HepG2 (cell line): ENCODE results near the gene LRRTM3.

Experiments
- CEBPB ChIP-seq: IDR thresholded peaks from 2 replicates; pipeline ENCODE4 v1.6.1; 2011; ENCODE audit warnings: low read depth, low read length, improper control_type of control experiment, borderline replicate concordance
- ERF ChIP-seq: IDR thresholded peaks from 2 replicates; pipeline ENCODE4 v1.6.1; 2018; ENCODE audit warnings: missing biosample characterization, missing genetic modification reagents
- EZH2 ChIP-seq: conservative IDR thresholded peaks from 2 replicates; pipeline ENCODE4 v1.6.1; 2012; ENCODE audit warnings: mild to moderate bottlenecking, low read depth, low read length, moderate library complexity
- MAZ ChIP-seq, 2 experiments: sonication (generic) in 1 of 2; formaldehyde crosslinking in 1 of 2; IDR thresholded peaks; 2 replicates each; pipeline versions ENCODE4 v1.5.0 to v1.6.1; 2012 to 2020; ENCODE audit warnings: low read depth in 2 of 2, mild to moderate bottlenecking in 2 of 2, borderline replicate concordance in 1 of 2, improper control_type of control experiment in 1 of 2, low read length in 1 of 2, missing genetic modification reagents in 1 of 2, moderate library complexity in 1 of 2
- PHF8 ChIP-seq: sonication (generic); formaldehyde crosslinking; IDR thresholded peaks from 2 replicates; pipeline ENCODE4 v1.5.0; 2020; ENCODE audit warnings: missing genetic modification reagents
- RBFOX2 ChIP-seq: fragments of 200-400 bp; formaldehyde crosslinking; IDR thresholded peaks from 2 replicates; pipeline ENCODE4 v1.6.1; 2017; ENCODE audit warnings: low read depth, mild to moderate bottlenecking, low read length
- ZNF282 ChIP-seq: fragments of 450-650 bp; IDR thresholded peaks from 2 replicates; pipeline ENCODE4 v1.6.1; 2018; ENCODE audit not compliant: partially characterized antibody
- TF ChIP-seq, protein P1 (sequence below): sonication (generic); formaldehyde crosslinking; IDR thresholded peaks from 2 replicates; pipeline ENCODE4 v1.4.0; 2020; ENCODE audit warnings: missing genetic modification reagents
- TF ChIP-seq, protein P2 (sequence below): IDR thresholded peaks from 2 replicates; pipeline ENCODE4 v1.6.1; 2016; ENCODE audit warnings: missing compliant biosample characterization, missing genetic modification reagents, borderline replicate concordance

GRCh38 chr10:67015225-67015624 is 89.4 kb downstream of the LRRTM3 start:
- TF ChIP-seq ERF (no peak), MAZ (IDR thresholded peaks at IDR 0.05; ENCODE audit: borderline replicate concordance, low read depth, low read length) (no peak), MAZ (CRISPR knock-in tag; IDR thresholded peaks at IDR 0.05; ENCODE audit: low read depth) (no peak), CEBPB (no peak), EZH2 (no peak), ZNF282 (no peak), PHF8 (CRISPR knock-in tag) (no peak), RBFOX2 (no peak)
- TF ChIP-seq, protein P1, sequence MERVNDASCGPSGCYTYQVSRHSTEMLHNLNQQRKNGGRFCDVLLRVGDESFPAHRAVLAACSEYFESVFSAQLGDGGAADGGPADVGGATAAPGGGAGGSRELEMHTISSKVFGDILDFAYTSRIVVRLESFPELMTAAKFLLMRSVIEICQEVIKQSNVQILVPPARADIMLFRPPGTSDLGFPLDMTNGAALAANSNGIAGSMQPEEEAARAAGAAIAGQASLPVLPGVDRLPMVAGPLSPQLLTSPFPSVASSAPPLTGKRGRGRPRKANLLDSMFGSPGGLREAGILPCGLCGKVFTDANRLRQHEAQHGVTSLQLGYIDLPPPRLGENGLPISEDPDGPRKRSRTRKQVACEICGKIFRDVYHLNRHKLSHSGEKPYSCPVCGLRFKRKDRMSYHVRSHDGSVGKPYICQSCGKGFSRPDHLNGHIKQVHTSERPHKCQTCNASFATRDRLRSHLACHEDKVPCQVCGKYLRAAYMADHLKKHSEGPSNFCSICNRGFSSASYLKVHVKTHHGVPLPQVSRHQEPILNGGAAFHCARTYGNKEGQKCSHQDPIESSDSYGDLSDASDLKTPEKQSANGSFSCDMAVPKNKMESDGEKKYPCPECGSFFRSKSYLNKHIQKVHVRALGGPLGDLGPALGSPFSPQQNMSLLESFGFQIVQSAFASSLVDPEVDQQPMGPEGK = no peak
- TF ChIP-seq, protein P2, sequence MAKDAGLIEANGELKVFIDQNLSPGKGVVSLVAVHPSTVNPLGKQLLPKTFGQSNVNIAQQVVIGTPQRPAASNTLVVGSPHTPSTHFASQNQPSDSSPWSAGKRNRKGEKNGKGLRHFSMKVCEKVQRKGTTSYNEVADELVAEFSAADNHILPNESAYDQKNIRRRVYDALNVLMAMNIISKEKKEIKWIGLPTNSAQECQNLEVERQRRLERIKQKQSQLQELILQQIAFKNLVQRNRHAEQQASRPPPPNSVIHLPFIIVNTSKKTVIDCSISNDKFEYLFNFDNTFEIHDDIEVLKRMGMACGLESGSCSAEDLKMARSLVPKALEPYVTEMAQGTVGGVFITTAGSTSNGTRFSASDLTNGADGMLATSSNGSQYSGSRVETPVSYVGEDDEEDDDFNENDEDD (CRISPR knock-in tag) = no peak
